Smooth muscle cell (in vitro differentiated cells): ENCODE data around the gene AXL. TPM values are rescaled to one million over a fixed set of nuclear protein-coding genes. Genes with fewer than 3 reads are reported as not detected.

Source experiments
- DNase-seq: peaks from one replicate; lab custom pipeline; 2025; ENCODE audit not compliant: unreplicated experiment; lab: John Stamatoyannopoulos, UW
- H2AFZ ChIP-seq: fragments of 200-600 bp; sonication (generic); 2 replicates; pipeline ENCODE4 v1.6.0; 2016; ENCODE audit warnings: antibody characterized with exemption, low read depth, mild to moderate bottlenecking
- H3F3A ChIP-seq: fragments of 200-600 bp; sonication (generic); 2 replicates; pipeline ENCODE4 v1.6.0; 2017; ENCODE audit warnings: antibody characterized with exemption, low read depth
- H3K27ac ChIP-seq: fragments of 200-600 bp; sonication (generic); 2 replicates; pipeline ENCODE4 v1.5.1; 2016; ENCODE audit warnings: low read depth, mild to moderate bottlenecking
- H3K27me3 ChIP-seq: fragments of 200-600 bp; sonication (generic); 2 replicates; pipeline ENCODE4 v1.6.1; 2016; ENCODE audit warnings: low read depth, mild to moderate bottlenecking
- H3K36me3 ChIP-seq: fragments of 200-600 bp; sonication (generic); 2 replicates; pipeline ENCODE4 v1.5.1; 2016; ENCODE audit warnings: low read depth
- H3K4me1 ChIP-seq: fragments of 200-600 bp; sonication (generic); 2 replicates; pipeline ENCODE4 v1.5.1; 2016; ENCODE audit warnings: low read depth
- H3K4me2 ChIP-seq: fragments of 200-600 bp; sonication (generic); 2 replicates; pipeline ENCODE4 v1.6.0; 2016; ENCODE audit warnings: mild to moderate bottlenecking
- H3K4me3 ChIP-seq: fragments of 200-600 bp; sonication (generic); 2 replicates; pipeline ENCODE4 v1.5.1; 2016; ENCODE audit warnings: mild to moderate bottlenecking
- H3K79me2 ChIP-seq: fragments of 200-600 bp; sonication (generic); 2 replicates; pipeline ENCODE4 v1.6.0; 2016; ENCODE audit warnings: low read depth, mild to moderate bottlenecking
- H3K9ac ChIP-seq: fragments of 200-600 bp; sonication (generic); 2 replicates; pipeline ENCODE4 v1.6.0; 2016; ENCODE audit warnings: low read depth
- H3K9me3 ChIP-seq: fragments of 200-600 bp; sonication (generic); replicated peaks from 2 replicates; pipeline ENCODE4 v1.5.1; 2016; ENCODE audit warnings: low read depth
- H4K20me1 ChIP-seq: fragments of 200-600 bp; sonication (generic); 2 replicates; pipeline ENCODE4 v1.6.0; 2016; ENCODE audit warnings: low read depth
- CTCF ChIP-seq: fragments of 200-600 bp; sonication (generic); IDR thresholded peaks from 2 replicates; pipeline ENCODE4 v1.5.1; 2017; ENCODE audit warnings: borderline replicate concordance, mild to moderate bottlenecking, antibody characterized with exemption; ENCODE audit not compliant: insufficient read depth, poor library complexity, severe bottlenecking
- WGBS: methylation state at CpG from one replicate; pipeline ENCODE4 v1.1.7; 2016; ENCODE audit warnings: low lambda C conversion rate; 5-methylcytosine and 5-hydroxymethylcytosine counted together
- polyA plus RNA-seq: library from polyadenylated mRNA; unstranded; fragments of >200 nt; fragmentation: Nextera tagmentation; extraction: Ambion mirVana; gene quantifications from 2 replicates; pipeline ENCODE4 v1.2.1, GENCODE V29; 2016
- small RNA-seq: library from RNA; depleted of rRNA; stranded (forward); fragments of <200 nt; gene quantifications from one replicate; pipeline ENCODE3, GENCODE V24; 2014
- total RNA-seq: library from RNA; depleted of rRNA; stranded (reverse); fragments of >200 nt; gene quantifications from 2 replicates; pipeline ENCODE4 v1.2.3, GENCODE V29; 2014

Gene AXL
- total and polyA plus RNA-seq, 2 experiments from 2014 or later: 16.9 to 71.2 TPM

GRCh38 chr19:41310033-41310831, 91.2 kb downstream of the AXL start, which contains the start of gene CCDC97:
Gene CCDC97 (plus strand): TSS chr19:41310172. CDS start chr19:41310311, 139 bp downstream.
- peaks cover 34% of the 10 kb centered on the region for H3K79me2 ChIP-seq
- under 1% methylated on average over 35 of the region's 47 CpGs for WGBS

GRCh38 chr19:41311072-41311471, 92.0 kb downstream of the AXL start:
- peaks cover 43% of the 10 kb centered on the region for H3K79me2 ChIP-seq

More at GRCh38 chr19:41310033-41310831, 91.2 kb downstream of the AXL start, which contains the start of gene CCDC97:
- peak within 1 kb of the TSS; percentile 88 for H3K9ac ChIP-seq
- H3K4me1 ChIP-seq: peaks cover 17% of the 10 kb centered on the region
- H2AFZ ChIP-seq: peak within 1 kb of the TSS; percentile 31
- H3K9me3 ChIP-seq: no peaks in the 10 kb centered on the region
- peaks cover 41% of the 10 kb centered on the region for H3F3A ChIP-seq
- TF ChIP-seq CTCF: no peak
- peak within 1 kb of the TSS; percentile 84 for H3K4me2 ChIP-seq
- H3K4me3 ChIP-seq: peak within 1 kb of the TSS; percentile 72
- peak; percentile 72 for DNase-seq
- peak within 1 kb of the TSS; percentile 89 for H3K27ac ChIP-seq
- peaks cover 22% of the 10 kb centered on the region for H4K20me1 ChIP-seq
- peaks cover 4% of the 10 kb centered on the region for H3K36me3 ChIP-seq
- no peaks in the 10 kb centered on the region for H3K27me3 ChIP-seq

More at GRCh38 chr19:41311072-41311471, 92.0 kb downstream of the AXL start:
- Histone ChIP-seq H3K4me1 (peaks cover 17% of the 10 kb centered on the region), H3K9me3 (no peaks in the 10 kb centered on the region), H4K20me1 (peaks cover 29% of the 10 kb centered on the region), H3F3A (peaks cover 39% of the 10 kb centered on the region), H2AFZ (no peak overlapping the region), H3K27ac (peak overlapping the region; percentile 89), H3K9ac (peak overlapping the region; percentile 88), H3K27me3 (no peaks in the 10 kb centered on the region), H3K36me3 (no peaks in the 10 kb centered on the region), H3K4me2 (peak overlapping the region; percentile 84), H3K4me3 (peak overlapping the region; percentile 72)
- 66% methylated on average over 5 of the region's 5 CpGs for WGBS
- no peak for DNase-seq
- no peak for TF ChIP-seq CTCF

Small RNAs within 50 kb of the gene (small RNA-seq; reads per million reads assigned to genes)
- gene RN7SL34P: 0.08 reads per million

Other genes starting within 250 kb of the AXL start
- gene CYP2B6, start 227.9 kb upstream of the AXL start, total RNA-seq: not detected in 2 replicates
- gene CYP2B6, start 227.9 kb upstream of the AXL start, polyA plus RNA-seq: not detected in 2 replicates
- not detected in 2 replicates for gene CYP2A13, start 130.8 kb upstream of the AXL start, total RNA-seq
- not detected in 2 replicates for gene CYP2A13, start 130.8 kb upstream of the AXL start, polyA plus RNA-seq
- not detected in 2 replicates for gene CYP2F1, start 104.8 kb upstream of the AXL start, total RNA-seq
- gene CYP2F1, start 104.8 kb upstream of the AXL start, polyA plus RNA-seq: 0.11 TPM in 1 of 2 replicates, not detected in the other
- gene CYP2S1, start 26.0 kb upstream of the AXL start, total RNA-seq: 0.18 and 0.63 TPM in 2 replicates
- 1.8 and 6.1 TPM in 2 replicates for gene CYP2S1, start 26.0 kb upstream of the AXL start, polyA plus RNA-seq
- gene HNRNPUL1, start 45.1 kb downstream of the AXL start, total RNA-seq: 78.6 and 101 TPM in 2 replicates
- 121 and 125 TPM in 2 replicates for gene HNRNPUL1, start 45.1 kb downstream of the AXL start, polyA plus RNA-seq
- gene CCDC97, start 90.9 kb downstream of the AXL start, total RNA-seq: 3.0 and 7.5 TPM in 2 replicates
- 15.3 and 18.2 TPM in 2 replicates for gene CCDC97, start 90.9 kb downstream of the AXL start, polyA plus RNA-seq
- 37.6 and 51.7 TPM in 2 replicates for gene TGFB1, start 134.7 kb downstream of the AXL start, total RNA-seq
- gene TGFB1, start 134.7 kb downstream of the AXL start, polyA plus RNA-seq: 199 and 216 TPM in 2 replicates
- gene B9D2, start 144.9 kb downstream of the AXL start, total RNA-seq: 1.6 and 2.1 TPM in 2 replicates
- 12.2 and 13.9 TPM in 2 replicates for gene B9D2, start 144.9 kb downstream of the AXL start, polyA plus RNA-seq
- 11.0 and 19.2 TPM in 2 replicates for gene TMEM91, start 157.3 kb downstream of the AXL start, total RNA-seq
- 24.3 and 25.6 TPM in 2 replicates for gene TMEM91, start 157.3 kb downstream of the AXL start, polyA plus RNA-seq
- gene EXOSC5, start 178.1 kb downstream of the AXL start, total RNA-seq: 5.4 and 5.6 TPM in 2 replicates
- 19.5 and 22.1 TPM in 2 replicates for gene EXOSC5, start 178.1 kb downstream of the AXL start, polyA plus RNA-seq
- gene BCKDHA, start 178.6 kb downstream of the AXL start, total RNA-seq: 24.6 and 30.3 TPM in 2 replicates
- gene BCKDHA, start 178.6 kb downstream of the AXL start, polyA plus RNA-seq: 47.9 and 53.9 TPM in 2 replicates
- 0.85 TPM in 2 replicates for gene B3GNT8, start 208.2 kb downstream of the AXL start, total RNA-seq
- 1.7 and 3.0 TPM in 2 replicates for gene B3GNT8, start 208.2 kb downstream of the AXL start, polyA plus RNA-seq
- gene DMAC2, start 220.7 kb downstream of the AXL start, total RNA-seq: 40.3 and 48.3 TPM in 2 replicates
- 65.8 and 69.2 TPM in 2 replicates for gene DMAC2, start 220.7 kb downstream of the AXL start, polyA plus RNA-seq
- gene ERICH4, start 223.9 kb downstream of the AXL start, total RNA-seq: not detected in 2 replicates
- gene ERICH4, start 223.9 kb downstream of the AXL start, polyA plus RNA-seq: not detected in 2 replicates